Brain microvascular endothelial cell (primary cell): ENCODE measurements around the gene MECP2.

Source experiments
- DNase-seq: peaks from one replicate; pipeline ENCODE4 v3.0.0-alpha.2; 2020
- H3K27ac ChIP-seq: fragments of 250-450 bp; sonication (Bioruptor Pico); 2 replicates; pipeline ENCODE4 v1.5.1; 2020; ENCODE audit warnings: mild to moderate bottlenecking, moderate library complexity
- H3K27me3 ChIP-seq: fragments of 250-450 bp; sonication (Bioruptor Pico); replicated peaks from 2 replicates; pipeline ENCODE4 v1.5.1; 2020; ENCODE audit warnings: mild to moderate bottlenecking
- H3K36me3 ChIP-seq: fragments of 250-450 bp; sonication (Bioruptor Pico); replicated peaks from 2 replicates; pipeline ENCODE4 v1.5.1; 2020; ENCODE audit warnings: mild to moderate bottlenecking
- H3K4me3 ChIP-seq: 2 replicates; pipeline ENCODE4 v1.5.1; 2011; ENCODE audit warnings: low read depth, mild to moderate bottlenecking, control low read depth, low read length, moderate library complexity
- CTCF ChIP-seq: IDR thresholded peaks from 2 replicates; pipeline ENCODE4 v1.5.1; 2011; ENCODE audit warnings: low read depth, mild to moderate bottlenecking, moderate library complexity, low read length, control low read depth, inconsistent platforms; ENCODE audit errors: missing control alignments
- in situ Hi-C: cut with HindIII; loops from 2 replicates; pipeline ENCODE4 v1.10.0; 2017; ENCODE audit warnings: low sequenced_read_pairs, low pct_ligation_motif_present

The MECP2 gene

GRCh38 chrX:153993079-153993478 lies 104.4 kb downstream of the MECP2 start:
- Histone ChIP-seq H3K4me3 (no peak overlapping the region), H3K27ac (no peak overlapping the region), H3K36me3 (no peaks in the 10 kb centered on the region), H3K27me3 (no peaks in the 10 kb centered on the region)
- no peak for DNase-seq
- in situ Hi-C loops: no loop called here
- no peak for TF ChIP-seq CTCF

DNA sequence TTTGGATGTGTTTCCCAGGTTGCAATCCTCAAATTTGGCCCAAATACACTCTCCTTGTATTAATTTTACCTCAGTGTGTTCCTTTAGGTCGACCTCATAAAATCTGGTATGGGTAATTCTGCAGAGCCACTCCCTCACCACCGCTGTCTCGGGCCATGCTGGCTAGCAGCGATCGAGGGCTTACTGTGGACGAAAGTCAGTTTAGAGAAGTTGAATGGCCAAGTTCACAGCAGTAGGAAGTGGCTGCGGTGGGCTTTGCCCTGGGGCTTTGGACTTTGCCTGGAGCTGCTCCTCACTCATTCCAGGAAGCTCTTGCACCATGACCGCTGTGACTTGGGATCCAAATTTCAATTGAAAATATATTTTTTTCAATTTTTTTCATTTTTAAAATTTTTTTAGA lies 105.3 kb downstream of the MECP2 start:
- in situ Hi-C loops: no loop called here
- H3K27ac ChIP-seq: no peak overlapping the region
- H3K27me3 ChIP-seq: no peaks in the 10 kb centered on the region
- H3K36me3 ChIP-seq: no peaks in the 10 kb centered on the region
- no peak overlapping the region for H3K4me3 ChIP-seq
- TF ChIP-seq CTCF: no peak
- DNase-seq: no peak

- in situ Hi-C loops: no loop called here
- no peaks in the 10 kb centered on the region for H3K36me3 ChIP-seq
- TF ChIP-seq CTCF: no peak
- H3K4me3 ChIP-seq: no peak overlapping the region
- no peaks in the 10 kb centered on the region for H3K27me3 ChIP-seq
- no peak for DNase-seq
- no peak overlapping the region for H3K27ac ChIP-seq
Observed at GRCh38 chrX:153991013-153991580, 106.4 kb downstream of the MECP2 start.

GRCh38 chrX:153989973-153990655 lies 107.4 kb downstream of the MECP2 start:
- no peaks in the 10 kb centered on the region for H3K27me3 ChIP-seq
- H3K4me3 ChIP-seq: no peak overlapping the region
- in situ Hi-C loops: no loop called here
- H3K36me3 ChIP-seq: no peaks in the 10 kb centered on the region
- no peak for DNase-seq
- no peak overlapping the region for H3K27ac ChIP-seq
- no peak for TF ChIP-seq CTCF

- Histone ChIP-seq H3K4me3 (no peak overlapping the region), H3K36me3 (no peaks in the 10 kb centered on the region), H3K27me3 (no peaks in the 10 kb centered on the region), H3K27ac (no peak overlapping the region)
- no peak for DNase-seq
- in situ Hi-C loops: no loop called here
- TF ChIP-seq CTCF: no peak
Observed at GRCh38 chrX:153988493-153988892, 109.0 kb downstream of the MECP2 start.
